Measurements from ENCODE around the gene BBOX1.
"Not testable (repeated sequence)": the region's sequence is repeated elsewhere in the genome, so short reads cannot be mapped to it uniquely, and the experiment has no call there.

BBOX1 gene

GRCh38 chr11:27135924-27136329 lies 95.3 kb downstream of the BBOX1 start:
- not testable (repeated sequence) for DNase-seq

- no peak for DNase-seq
Measured at GRCh38 chr11:27138716-27139115, 98.1 kb downstream of the BBOX1 start.

GRCh38 chr11:27139742-27140367 lies 99.2 kb downstream of the BBOX1 start:
- DNase-seq, result no peak

- no peak for DNase-seq
Measured at GRCh38 chr11:27141576-27141975, 101.0 kb downstream of the BBOX1 start.

- no peak for DNase-seq
Measured at GRCh38 chr11:27147916-27148315, 107.3 kb downstream of the BBOX1 start.

- no peak for DNase-seq
Measured at GRCh38 chr11:27148506-27148905, 107.9 kb downstream of the BBOX1 start.

GRCh38 chr11:27150098-27150497 lies 109.5 kb downstream of the BBOX1 start:
- no peak for DNase-seq

- DNase-seq, result no peak
Measured at GRCh38 chr11:27153136-27153535, 112.5 kb downstream of the BBOX1 start.

- no peak for DNase-seq
Measured at GRCh38 chr11:27158456-27159334, 118.1 kb downstream of the BBOX1 start.

GRCh38 chr11:27159335-27159679 lies 118.7 kb downstream of the BBOX1 start:
- no peak for DNase-seq

GRCh38 chr11:27161071-27161470 lies 120.5 kb downstream of the BBOX1 start:
- no peak for DNase-seq

GRCh38 chr11:27162237-27162636 lies 121.6 kb downstream of the BBOX1 start:
- DNase-seq, result no peak

- DNase-seq, result no peak
Measured at GRCh38 chr11:27166130-27166529, 125.5 kb downstream of the BBOX1 start.

GRCh38 chr11:27171376-27171958 lies 130.9 kb downstream of the BBOX1 start:
- DNase-seq, result no peak

GRCh38 chr11:27173545-27173944 lies 132.9 kb downstream of the BBOX1 start:
- DNase-seq, result no peak

GRCh38 chr11:27174021-27174420 lies 133.4 kb downstream of the BBOX1 start:
- DNase-seq, result no peak

- no peak for DNase-seq
Measured at GRCh38 chr11:27174672-27175210, 134.1 kb downstream of the BBOX1 start.

GRCh38 chr11:27175562-27175961 lies 134.9 kb downstream of the BBOX1 start:
- not testable (repeated sequence) for DNase-seq

Data from CD4-positive, alpha-beta T cell treated with Interleukin-17A for 4 hours (primary cell).